Measurements from ENCODE around the gene MXD3.

DNA sequence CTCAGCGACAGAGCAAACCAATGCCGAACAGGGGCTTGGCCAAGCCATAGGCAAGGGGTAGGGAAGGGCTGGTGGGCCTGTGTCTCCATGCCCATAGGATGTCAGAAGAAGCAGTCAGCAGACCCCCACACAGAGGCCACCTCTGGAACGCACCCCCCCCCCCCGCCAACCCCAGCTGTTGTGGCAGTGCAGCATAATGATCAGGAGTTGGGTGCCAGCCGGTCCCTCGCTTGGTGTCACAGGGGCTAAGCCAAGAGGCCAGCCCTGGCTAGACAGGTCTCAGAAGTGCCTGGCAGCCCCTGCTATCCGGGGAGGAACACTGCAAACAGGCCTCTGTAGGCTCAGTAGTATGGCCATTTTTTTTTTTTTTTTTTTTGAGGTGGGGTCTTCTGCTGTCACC is 3.7 kb upstream of the MXD3 start:
- TF ChIP-seq CTCF (IDR thresholded peaks at IDR 0.05), result no peak
- TF ChIP-seq ZFX (IDR thresholded peaks at IDR 0.05; ENCODE audit: borderline replicate concordance), result no peak

Measured in 22Rv1 (cell line).